Keratinocyte (primary cell): ENCODE results near the gene PEX11G.

ENCODE experiments used
- CTCF ChIP-seq, 3 experiments: IDR thresholded peaks in 1 of 3; conservative IDR thresholded peaks in 1 of 3; optimal IDR thresholded peaks in 1 of 3; 2 replicates in 2 of 3; 3 replicates in 1 of 3; pipeline versions ENCODE3 to v1.5.1; 2011; ENCODE audit warnings: low read length in 3 of 3, mild to moderate bottlenecking in 3 of 3, moderate library complexity in 2 of 3, control low read depth in 1 of 3, inconsistent platforms in 1 of 3; ENCODE audit not compliant: insufficient read depth in 2 of 3; ENCODE audit errors: extremely low read depth in 1 of 3
- EZH2 ChIP-seq: IDR thresholded peaks from one replicate; pipeline ENCODE4 v1.6.1; 2012; ENCODE audit warnings: inconsistent platforms, mild to moderate bottlenecking, low read length, moderate library complexity

GRCh38 chr19:7524523-7524922, 35.7 kb upstream of the PEX11G start:
- TF ChIP-seq CTCF (optimal IDR thresholded peaks at IDR 0.05 in 1 of 3, IDR thresholded peaks at IDR 0.05 in 1 of 3, conservative IDR thresholded peaks at IDR 0.05 in 1 of 3; ENCODE audit: extremely low read depth in 1 of 3, insufficient read depth in 2 of 3, low read length in 3 of 3), result no peak
- TF ChIP-seq EZH2, result no peak
